Caco-2 (cell line): Measurements from ENCODE around the gene SCFD2. TPM values are rescaled to one million over a fixed set of nuclear protein-coding genes. Genes with fewer than 3 reads are reported as not detected.

Experiments used
- BruUV-seq: library from RNA; stranded (reverse); fragments of 400-500 nt; replicated peaks from 2 replicates; lab custom pipeline; 2021; lab: Mats Ljungman, UMichigan
- CTCF ChIA-PET: fragments of 300-600 bp; sonication (Branson Sonifier 250); formaldehyde crosslinking; loops from one replicate; lab custom pipeline; 2022; ENCODE audit warnings: antibody characterized with exemption; lab: Charles Lee
- POLR2A ChIA-PET: fragments of 300-600 bp; sonication (Branson Sonifier 250); formaldehyde crosslinking; loops from one replicate; lab custom pipeline; 2022; ENCODE audit warnings: antibody characterized with exemption; lab: Charles Lee
- DNase-seq, 2 experiments: peaks; one replicate each; pipeline versions ENCODE4 v3.0.0 to v3.0.0-alpha.2; 2020 to 2022
- H3K27me3 ChIP-seq: replicated peaks from 2 replicates; pipeline ENCODE4 v1.6.0; 2011; ENCODE audit warnings: low read length; ENCODE audit not compliant: control insufficient read depth, insufficient read depth
- H3K36me3 ChIP-seq: 2 replicates; pipeline ENCODE4 v1.5.1; 2011; ENCODE audit warnings: low read length; ENCODE audit not compliant: control insufficient read depth, insufficient read depth
- H3K4me1 ChIP-seq: fragments of 250-450 bp; sonication (Bioruptor Pico); 2 replicates; pipeline ENCODE4 v1.5.1; 2020; ENCODE audit warnings: mild to moderate bottlenecking
- H3K4me3 ChIP-seq: 2 replicates; pipeline ENCODE4 v1.5.1; 2011; ENCODE audit warnings: low read depth, mild to moderate bottlenecking, control low read depth, low read length
- H3K9me3 ChIP-seq: fragments of 250-450 bp; sonication (Bioruptor Pico); 2 replicates; pipeline ENCODE4 v1.5.1; 2020; ENCODE audit warnings: mild to moderate bottlenecking, moderate library complexity
- H3K27ac Mint-ChIP-seq: one replicate; pipeline ENCODE4 v1.8.0; 2022; ENCODE audit warnings: mixed read lengths; ENCODE audit not compliant: unreplicated experiment
- H3K27me3 Mint-ChIP-seq: one replicate; pipeline ENCODE4 v1.8.0; 2022; ENCODE audit warnings: mixed read lengths; ENCODE audit not compliant: insufficient read depth, unreplicated experiment
- H3K36me3 Mint-ChIP-seq: one replicate; pipeline ENCODE4 v1.8.0; 2022; ENCODE audit warnings: mild to moderate bottlenecking, mixed read lengths; ENCODE audit not compliant: insufficient read depth, unreplicated experiment
- H3K4me1 Mint-ChIP-seq: one replicate; pipeline ENCODE4 v1.8.0; 2022; ENCODE audit warnings: low read depth, mixed read lengths; ENCODE audit not compliant: unreplicated experiment
- H3K4me3 Mint-ChIP-seq: one replicate; pipeline ENCODE4 v1.8.0; 2022; ENCODE audit warnings: mild to moderate bottlenecking, moderate library complexity, mixed read lengths; ENCODE audit not compliant: unreplicated experiment
- H3K9me3 Mint-ChIP-seq: one replicate; pipeline ENCODE4 v1.8.0; 2022; ENCODE audit warnings: mixed read lengths; ENCODE audit not compliant: unreplicated experiment
- intact Hi-C: fragments of 100-400 bp; cut with micrococcal nuclease; formaldehyde crosslinking; loops from one replicate; pipeline ENCODE4 v1.10.0; 2022; ENCODE audit not compliant: unreplicated experiment
- total RNA-seq: library from RNA; stranded (reverse); gene quantifications from 2 replicates; pipeline ENCODE4 v1.2.3, GENCODE V29; 2022
- TF ChIP-seq, protein P1 (sequence below), 2 experiments: fragments of 200-600 bp in 1 of 2; IDR thresholded peaks; 1 replicate in 1 of 2; 2 replicates in 1 of 2; pipeline versions ENCODE4 v1.5.1 to v1.8.0; 2011 to 2022; ENCODE audit warnings: antibody characterized with exemption in 1 of 2, control low read depth in 1 of 2, inconsistent platforms in 1 of 2, low read depth in 1 of 2, low read length in 1 of 2, mild to moderate bottlenecking in 1 of 2, moderate library complexity in 1 of 2; ENCODE audit not compliant: insufficient read depth in 1 of 2, severe bottlenecking in 1 of 2, unreplicated experiment in 1 of 2

The SCFD2 gene
- total RNA-seq, 1 experiment from 2014 or later, result 12.2 TPM

DNA sequence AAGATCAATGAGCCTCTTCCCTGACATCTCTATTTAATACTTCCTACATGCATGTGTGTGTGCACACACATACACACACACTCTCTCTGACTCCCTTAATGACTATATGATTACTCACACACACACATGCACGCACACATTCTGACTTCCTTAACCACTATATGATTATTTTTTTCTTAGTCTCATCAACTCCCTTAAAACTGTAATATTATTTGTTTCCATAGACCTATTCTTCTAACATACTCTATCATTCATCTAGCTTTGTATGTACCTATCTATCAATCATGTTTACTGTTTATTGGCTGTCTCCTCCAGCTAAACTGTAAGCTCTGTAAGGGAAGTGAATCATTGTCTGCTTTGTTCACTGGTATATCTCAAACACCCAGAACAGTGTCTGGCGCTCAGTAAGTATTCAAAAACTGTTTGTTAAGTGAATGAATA lies 267.2 kb downstream of the SCFD2 start:
- POLR2A ChIA-PET, result no interaction called here
- H3K4me3 Mint-ChIP-seq, result no peak overlapping the region
- no peaks in the 10 kb centered on the region for H3K27me3 ChIP-seq
- H3K27ac Mint-ChIP-seq, result no peak overlapping the region
- intact Hi-C loops, result no loop called here
- H3K27me3 Mint-ChIP-seq, result no peaks in the 10 kb centered on the region
- no peak overlapping the region for H3K4me3 ChIP-seq
- H3K9me3 Mint-ChIP-seq, result peaks cover 11% of the 10 kb centered on the region
- TF ChIP-seq, protein P1, sequence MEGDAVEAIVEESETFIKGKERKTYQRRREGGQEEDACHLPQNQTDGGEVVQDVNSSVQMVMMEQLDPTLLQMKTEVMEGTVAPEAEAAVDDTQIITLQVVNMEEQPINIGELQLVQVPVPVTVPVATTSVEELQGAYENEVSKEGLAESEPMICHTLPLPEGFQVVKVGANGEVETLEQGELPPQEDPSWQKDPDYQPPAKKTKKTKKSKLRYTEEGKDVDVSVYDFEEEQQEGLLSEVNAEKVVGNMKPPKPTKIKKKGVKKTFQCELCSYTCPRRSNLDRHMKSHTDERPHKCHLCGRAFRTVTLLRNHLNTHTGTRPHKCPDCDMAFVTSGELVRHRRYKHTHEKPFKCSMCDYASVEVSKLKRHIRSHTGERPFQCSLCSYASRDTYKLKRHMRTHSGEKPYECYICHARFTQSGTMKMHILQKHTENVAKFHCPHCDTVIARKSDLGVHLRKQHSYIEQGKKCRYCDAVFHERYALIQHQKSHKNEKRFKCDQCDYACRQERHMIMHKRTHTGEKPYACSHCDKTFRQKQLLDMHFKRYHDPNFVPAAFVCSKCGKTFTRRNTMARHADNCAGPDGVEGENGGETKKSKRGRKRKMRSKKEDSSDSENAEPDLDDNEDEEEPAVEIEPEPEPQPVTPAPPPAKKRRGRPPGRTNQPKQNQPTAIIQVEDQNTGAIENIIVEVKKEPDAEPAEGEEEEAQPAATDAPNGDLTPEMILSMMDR (IDR thresholded peaks at IDR 0.05; ENCODE audit: insufficient read depth in 1 of 2, low read depth in 1 of 2, low read length in 1 of 2, severe bottlenecking in 1 of 2, unreplicated experiment in 1 of 2), result no peak
- peaks cover 9% of the 10 kb centered on the region for H3K4me1 Mint-ChIP-seq
- CTCF ChIA-PET, result no interaction called here
- no peak for DNase-seq
- no peaks in the 10 kb centered on the region for H3K4me1 ChIP-seq
- H3K36me3 Mint-ChIP-seq, result no peaks in the 10 kb centered on the region
- H3K9me3 ChIP-seq, result no peaks in the 10 kb centered on the region
- H3K36me3 ChIP-seq, result no peaks in the 10 kb centered on the region
- no TSS peak for BruUV-seq

DNA sequence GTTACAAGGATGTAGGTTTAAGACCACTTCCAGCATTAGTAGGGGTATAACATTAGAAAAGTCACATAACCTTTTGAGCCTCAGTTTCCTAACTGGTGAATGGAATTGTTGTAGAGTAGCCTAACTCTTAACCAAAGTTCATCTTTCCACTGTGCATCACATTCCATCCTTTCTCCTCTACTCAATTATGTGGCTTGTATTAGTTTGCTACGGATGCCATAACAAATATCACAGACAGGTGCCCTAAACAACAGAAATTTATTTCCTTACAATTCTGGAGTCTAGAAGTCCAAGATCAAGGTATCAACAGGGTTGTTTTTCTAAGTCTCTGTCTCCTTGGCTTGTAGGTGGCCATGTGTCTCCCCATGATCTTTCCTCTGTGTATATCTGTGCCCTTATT lies 271.8 kb downstream of the SCFD2 start:
- intact Hi-C loops, result no loop called here
- no peak overlapping the region for H3K27ac Mint-ChIP-seq
- CTCF ChIA-PET, result no interaction called here
- no peak for DNase-seq
- no peaks in the 10 kb centered on the region for H3K27me3 ChIP-seq
- no peaks in the 10 kb centered on the region for H3K4me1 Mint-ChIP-seq
- no peaks in the 10 kb centered on the region for H3K27me3 Mint-ChIP-seq
- no peak overlapping the region for H3K4me3 Mint-ChIP-seq
- TF ChIP-seq, protein P1 (IDR thresholded peaks at IDR 0.05; ENCODE audit: insufficient read depth in 1 of 2, low read depth in 1 of 2, low read length in 1 of 2, severe bottlenecking in 1 of 2, unreplicated experiment in 1 of 2), result no peak
- H3K36me3 Mint-ChIP-seq, result no peaks in the 10 kb centered on the region
- H3K4me1 ChIP-seq, result no peaks in the 10 kb centered on the region
- H3K9me3 ChIP-seq, result no peaks in the 10 kb centered on the region
- no peaks in the 10 kb centered on the region for H3K36me3 ChIP-seq
- H3K4me3 ChIP-seq, result no peak overlapping the region
- POLR2A ChIA-PET, result no interaction called here
- BruUV-seq, result no TSS peak
- peaks cover 9% of the 10 kb centered on the region for H3K9me3 Mint-ChIP-seq

DNA sequence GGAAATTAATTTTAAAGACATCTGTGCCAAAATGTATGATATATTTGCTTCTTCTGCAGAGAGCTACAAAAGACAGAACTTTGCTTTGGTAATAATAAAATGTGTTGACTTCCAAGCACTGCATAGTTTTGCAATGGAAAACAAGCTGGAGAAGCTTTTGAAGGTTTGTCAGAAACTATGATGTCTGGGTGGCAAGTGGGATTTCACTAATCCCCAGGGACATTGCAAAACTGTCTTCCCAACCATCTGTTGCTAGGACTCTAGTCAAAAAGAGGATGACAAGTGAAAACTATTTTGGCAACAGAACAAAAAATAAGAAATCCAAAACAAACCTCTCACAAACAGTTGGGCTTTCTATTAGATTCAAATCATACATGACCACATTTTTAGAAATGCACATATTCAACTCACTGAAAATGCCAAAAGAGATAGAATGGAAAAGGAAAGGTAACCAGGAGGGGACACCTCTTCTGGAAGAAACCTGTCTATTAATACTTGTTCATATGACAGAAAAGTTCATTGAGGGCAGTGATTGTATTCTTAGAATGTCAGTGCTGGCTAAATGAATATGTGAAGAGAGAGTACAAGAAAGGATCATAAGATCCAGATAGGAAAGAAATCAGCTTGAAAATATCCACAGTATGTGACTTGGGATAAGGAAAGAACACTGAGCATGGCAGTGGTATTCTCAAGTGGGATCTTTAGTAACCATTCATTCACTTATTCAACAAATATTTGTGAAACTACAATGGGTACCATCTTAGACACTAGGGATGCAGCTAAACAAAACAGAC lies 275.7 kb downstream of the SCFD2 start:
- H3K4me3 Mint-ChIP-seq, result no peak overlapping the region
- intact Hi-C loops, result loop anchor here (10.0 kb wide), 1 partner anchor 95 kb away; no protein-coding TSS in a partner anchor
- H3K4me1 Mint-ChIP-seq, result no peaks in the 10 kb centered on the region
- peaks cover 15% of the 10 kb centered on the region for H3K9me3 ChIP-seq
- peaks cover 10% of the 10 kb centered on the region for H3K36me3 Mint-ChIP-seq
- no peak for DNase-seq
- POLR2A ChIA-PET, result no interaction called here
- no peaks in the 10 kb centered on the region for H3K27me3 ChIP-seq
- H3K9me3 Mint-ChIP-seq, result peaks cover 17% of the 10 kb centered on the region
- no peaks in the 10 kb centered on the region for H3K4me1 ChIP-seq
- no peaks in the 10 kb centered on the region for H3K27me3 Mint-ChIP-seq
- CTCF ChIA-PET, result no interaction called here
- H3K4me3 ChIP-seq, result no peak overlapping the region
- BruUV-seq, result no TSS peak
- TF ChIP-seq, protein P1 (IDR thresholded peaks at IDR 0.05; ENCODE audit: insufficient read depth in 1 of 2, low read depth in 1 of 2, low read length in 1 of 2, severe bottlenecking in 1 of 2, unreplicated experiment in 1 of 2), result no peak
- H3K27ac Mint-ChIP-seq, result no peak overlapping the region
- H3K36me3 ChIP-seq, result no peaks in the 10 kb centered on the region
